Germinal center (tissue), 1 donor: ENCODE results near the gene BCAS1.
"Not testable (repeated sequence)": the region's sequence is repeated elsewhere in the genome, so short reads cannot be mapped to it uniquely, and the experiment has no call there.

Experiments used
- DNase-seq: peaks from one replicate; pipeline ENCODE4 v3.0.0; 2012; ENCODE audit warnings: mixed read lengths, low spot score

Gene BCAS1

DNA sequence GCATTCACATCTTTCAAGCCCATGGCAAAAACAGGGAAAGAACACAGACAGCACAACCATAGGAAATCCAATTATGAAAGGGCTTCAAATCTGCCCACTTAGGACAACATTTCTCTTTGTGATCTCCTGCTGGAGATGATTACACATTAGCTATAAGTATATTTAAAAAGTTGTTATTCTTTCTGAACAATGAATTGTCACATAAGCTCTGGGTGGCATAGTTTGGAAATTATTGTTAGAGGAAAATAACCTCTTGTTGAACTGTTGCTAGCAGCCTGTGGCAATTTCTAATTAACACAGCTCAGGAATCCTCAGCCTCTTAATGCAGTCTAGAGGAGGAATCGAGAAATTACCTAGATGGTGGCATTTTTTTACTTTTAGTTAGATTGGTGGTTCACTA, 54.9 kb downstream of the BCAS1 start:
- no peak for DNase-seq

DNA sequence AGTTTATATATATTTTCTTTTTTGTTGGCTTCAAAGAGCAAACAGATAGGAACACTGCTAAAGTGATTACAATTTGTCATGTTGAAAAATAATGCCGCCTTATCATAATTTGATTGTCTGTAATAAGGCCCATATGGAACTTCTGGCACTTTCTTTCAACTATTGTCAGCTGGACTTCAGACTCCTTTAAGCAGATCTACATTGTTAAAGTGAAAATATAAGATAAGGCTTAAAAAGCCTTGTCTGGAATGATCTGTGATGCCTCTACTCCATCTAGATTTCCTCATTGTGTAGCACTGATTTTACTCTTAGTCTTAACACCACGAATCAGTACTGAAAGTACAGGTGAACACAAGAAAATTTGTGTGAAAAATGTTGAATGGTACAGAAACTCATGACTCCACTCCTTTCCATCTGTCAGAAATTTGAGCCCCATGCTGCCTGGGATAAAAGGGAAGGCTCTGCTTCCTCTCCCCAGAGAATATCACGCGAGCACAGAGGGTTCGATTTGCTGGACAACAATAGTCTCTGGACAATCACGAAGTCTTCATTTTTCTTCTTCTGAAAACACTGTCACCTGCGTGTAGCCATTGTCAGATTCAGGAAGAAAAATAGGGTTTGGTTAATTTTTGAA, 56.0 kb downstream of the BCAS1 start:
- no peak for DNase-seq

GRCh38 chr20:54013471-54013870, 56.9 kb downstream of the BCAS1 start:
- DNase-seq = no peak

DNA sequence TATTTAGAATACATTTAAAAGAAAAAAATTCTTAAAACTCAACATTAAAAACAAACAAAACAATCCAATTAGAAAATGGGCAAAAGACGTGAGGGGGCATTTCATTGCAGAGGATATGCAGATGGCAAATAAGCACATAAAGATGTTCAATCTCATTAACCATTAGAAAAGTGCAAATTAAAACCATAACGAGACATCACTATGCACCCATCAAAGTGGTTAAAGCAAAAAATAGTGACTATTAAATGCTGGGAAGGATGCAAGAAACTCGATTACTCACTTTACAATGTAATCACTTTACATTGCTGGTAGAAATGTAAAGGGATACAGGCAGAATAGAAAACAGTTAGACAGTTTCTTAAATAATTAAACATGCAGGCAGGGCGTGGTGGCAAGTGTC, 59.0 kb downstream of the BCAS1 start:
- no peak for DNase-seq

- not testable (repeated sequence) for DNase-seq
These were observed 64.2 kb downstream of the BCAS1 start for GRCh38 chr20:54006216-54006615.

DNA sequence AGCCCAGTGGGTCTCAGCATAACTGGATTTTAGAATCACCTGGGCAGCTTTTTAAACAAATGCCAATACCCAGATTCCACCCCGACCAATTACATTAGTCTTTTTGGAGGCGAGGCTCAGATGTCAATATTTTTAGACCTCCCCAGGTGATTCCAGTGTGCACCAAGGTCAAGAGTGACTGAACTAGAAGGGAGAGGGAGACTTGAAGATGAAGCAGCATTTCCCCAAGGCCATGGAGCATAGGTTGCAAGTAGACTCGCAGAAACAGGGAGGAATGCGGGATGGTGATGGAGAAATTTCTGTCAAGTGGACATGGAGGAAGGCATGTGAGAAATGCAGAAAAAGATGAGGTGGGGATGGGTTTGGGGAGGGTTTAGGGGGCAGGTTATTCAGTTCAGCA, 64.9 kb downstream of the BCAS1 start:
- no peak for DNase-seq

DNA sequence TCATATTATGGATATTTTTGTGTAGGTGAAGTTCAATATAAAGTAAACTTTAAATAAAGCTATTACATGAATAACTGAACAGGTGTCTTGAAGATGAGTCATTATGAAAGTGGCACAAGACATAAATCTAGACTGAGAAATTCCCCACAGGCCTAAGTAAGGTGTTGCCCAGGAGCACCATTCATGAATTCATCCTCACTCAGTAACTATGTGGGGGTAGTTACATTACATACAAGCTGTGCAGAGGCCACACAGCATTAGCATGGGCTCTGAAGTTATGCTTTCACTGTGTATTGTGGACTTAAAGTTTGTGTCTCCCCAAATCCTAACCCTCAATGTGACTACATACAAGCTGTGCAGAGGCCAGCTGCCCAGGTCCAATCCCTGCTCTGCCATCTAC, 65.9 kb downstream of the BCAS1 start:
- DNase-seq = no peak

GRCh38 chr20:54002741-54003140, 67.7 kb downstream of the BCAS1 start:
- no peak for DNase-seq

DNA sequence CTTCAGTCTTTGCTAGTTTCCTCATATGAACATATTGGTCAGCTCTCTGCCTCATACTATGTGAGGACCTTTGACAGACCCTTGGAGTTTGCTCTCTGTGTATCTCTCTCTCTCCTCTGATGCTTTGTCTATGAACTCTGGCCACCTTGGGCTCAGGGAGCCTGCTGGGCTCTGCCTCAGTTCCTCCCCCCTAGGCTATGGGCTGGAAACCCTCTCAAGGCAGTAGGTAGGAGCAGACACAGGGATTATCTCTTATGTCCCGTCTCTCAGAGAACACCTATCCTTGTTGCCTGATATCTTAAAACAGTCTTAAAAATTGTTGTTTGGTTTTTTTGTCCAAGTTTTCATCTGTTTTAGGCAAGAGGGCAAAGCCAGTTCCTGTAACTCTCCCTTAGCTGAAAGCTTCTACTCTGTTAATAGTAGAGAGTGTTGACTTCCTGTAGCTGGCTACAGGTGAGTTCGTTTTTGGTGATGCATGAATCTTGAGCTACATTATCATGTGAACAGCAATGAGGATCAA, 68.3 kb downstream of the BCAS1 start:
- DNase-seq = no peak

DNA sequence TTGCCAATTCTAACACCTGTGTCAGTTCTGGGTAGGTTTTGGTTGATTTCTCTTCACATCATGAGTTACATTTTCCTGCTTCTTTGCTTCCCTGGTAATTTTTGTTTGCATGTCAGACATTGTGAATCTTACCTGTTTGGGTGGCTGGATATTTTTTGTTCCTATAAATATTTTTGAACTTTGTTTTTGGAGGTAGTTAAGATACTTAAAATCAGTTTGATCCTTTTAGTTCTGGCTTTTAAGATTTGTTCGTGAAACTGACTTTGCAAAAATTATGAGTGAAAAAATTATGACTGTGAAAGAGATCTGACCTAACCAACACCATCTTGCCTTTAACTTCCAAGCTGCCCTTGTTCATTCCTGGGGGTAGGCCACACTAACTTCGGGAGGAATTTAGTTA, 69.5 kb downstream of the BCAS1 start:
- no peak for DNase-seq

DNA sequence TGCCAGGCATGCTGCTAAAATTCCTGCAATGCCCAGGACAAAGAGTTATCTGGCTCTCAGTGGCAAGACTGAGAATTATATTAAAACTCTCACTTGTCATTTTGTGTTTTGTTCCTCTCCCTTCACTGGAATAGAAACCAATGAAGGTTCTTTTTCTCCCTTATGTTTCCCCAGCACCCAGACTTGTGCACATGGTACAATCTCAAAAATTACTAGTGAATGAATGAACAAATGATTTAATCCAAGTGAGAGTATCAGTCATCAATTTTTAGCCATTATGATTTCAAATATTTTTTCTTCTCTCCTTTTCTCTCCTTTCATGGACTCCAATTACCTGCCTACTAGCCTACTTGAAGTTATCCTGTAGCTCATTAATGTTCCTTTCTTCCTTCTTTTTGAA, 70.1 kb downstream of the BCAS1 start:
- no peak for DNase-seq

DNA sequence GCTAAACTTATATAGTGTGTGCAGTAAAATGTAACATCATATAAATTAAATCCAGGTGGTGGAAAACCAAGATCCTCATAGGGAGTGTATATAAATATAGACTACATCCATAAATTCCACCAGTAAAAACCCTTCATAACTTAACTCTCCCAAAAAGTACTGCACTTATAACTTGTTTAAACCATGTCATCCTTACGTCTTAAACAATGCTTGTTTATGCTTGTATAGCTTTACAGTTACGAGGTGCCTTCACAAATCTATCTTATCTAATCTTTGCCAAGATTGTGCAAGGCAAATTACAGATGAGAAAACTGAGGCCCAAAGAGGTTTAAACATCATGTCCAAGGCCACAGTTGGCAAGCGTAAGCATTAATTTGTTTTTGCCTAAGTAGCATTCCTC, 71.3 kb downstream of the BCAS1 start:
- DNase-seq = no peak

DNA sequence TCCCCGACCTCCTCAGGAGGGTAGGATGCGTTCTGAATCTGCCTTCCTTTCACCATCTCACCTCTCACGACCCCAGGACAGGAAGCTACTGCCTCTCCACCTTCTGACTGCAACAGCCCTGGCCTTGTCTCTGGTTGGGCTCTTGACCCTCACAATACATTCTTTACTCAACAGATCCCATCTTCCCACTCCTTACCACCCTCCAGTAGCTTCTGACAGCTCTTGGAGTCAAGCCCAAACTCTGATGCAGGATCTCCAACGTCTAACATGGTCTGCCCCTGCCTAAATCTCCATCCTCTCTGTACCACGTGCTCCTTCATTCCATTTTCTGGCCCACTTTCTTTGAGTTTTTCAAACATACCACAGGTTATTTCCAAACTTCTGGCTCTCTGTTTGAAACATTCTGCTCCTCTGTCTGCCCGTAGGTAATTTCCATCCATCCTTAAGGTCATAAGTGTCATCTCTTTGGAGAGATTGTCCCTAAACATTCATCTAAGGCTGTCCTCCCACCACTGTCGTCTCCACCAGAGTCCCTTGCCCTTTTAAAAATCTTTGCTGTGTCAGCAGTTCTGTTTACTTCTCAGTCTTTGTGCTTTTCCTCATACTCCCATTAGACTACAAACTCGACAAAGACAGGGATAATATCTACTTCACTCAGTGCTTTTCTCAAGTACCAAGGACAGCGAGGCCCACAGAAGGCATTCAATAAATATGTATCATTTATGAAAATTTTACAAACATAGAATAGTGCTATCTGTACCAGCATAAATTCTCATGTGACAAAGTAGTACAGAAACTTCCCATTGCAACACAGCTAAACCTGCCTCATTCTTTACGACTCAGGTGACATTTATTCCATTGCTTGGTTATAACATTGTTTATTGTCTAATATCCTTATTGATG, 73.6 kb downstream of the BCAS1 start:
- DNase-seq = no peak

DNA sequence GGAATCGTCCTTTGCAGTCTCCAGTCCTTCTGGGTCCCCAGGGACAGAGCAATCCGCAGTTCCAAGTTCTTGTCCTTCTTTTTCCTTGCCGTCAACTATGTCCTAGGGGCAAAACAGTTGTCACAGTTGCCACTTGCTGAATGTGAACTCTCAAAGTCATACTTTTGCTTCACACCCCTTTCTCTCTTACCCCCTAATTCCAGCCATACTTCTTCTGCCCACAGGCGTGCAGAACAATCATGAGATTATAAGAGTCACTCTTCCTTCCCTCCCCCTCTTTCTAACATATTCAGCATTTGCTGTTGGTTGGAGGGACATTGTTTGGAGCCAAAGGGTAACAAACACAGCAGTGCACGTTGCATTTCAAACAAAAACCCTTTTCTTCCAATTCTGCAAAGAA, 74.4 kb downstream of the BCAS1 start:
- DNase-seq = no peak

DNA sequence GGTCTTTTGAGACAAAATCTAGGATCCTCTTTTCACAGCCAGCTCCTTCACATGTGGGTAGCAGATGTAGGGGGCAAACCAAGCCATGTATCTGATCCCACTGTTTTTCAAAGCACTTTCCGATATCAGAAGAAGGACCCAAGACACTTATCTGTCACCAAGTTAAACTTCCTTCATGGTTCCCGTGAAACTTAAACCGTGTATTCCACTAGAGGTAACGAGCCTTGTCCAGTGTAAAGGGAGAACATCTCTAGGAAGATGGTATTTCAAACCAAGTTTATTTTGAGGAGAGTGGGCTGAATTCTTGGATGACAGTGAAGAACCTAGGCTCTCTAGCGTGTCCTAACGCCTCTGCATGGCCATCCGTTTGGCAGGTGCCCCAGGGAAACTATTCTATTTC, 76.3 kb downstream of the BCAS1 start:
- no peak for DNase-seq

GRCh38 chr20:53993310-53993709, 77.1 kb downstream of the BCAS1 start:
- DNase-seq = no peak

DNA sequence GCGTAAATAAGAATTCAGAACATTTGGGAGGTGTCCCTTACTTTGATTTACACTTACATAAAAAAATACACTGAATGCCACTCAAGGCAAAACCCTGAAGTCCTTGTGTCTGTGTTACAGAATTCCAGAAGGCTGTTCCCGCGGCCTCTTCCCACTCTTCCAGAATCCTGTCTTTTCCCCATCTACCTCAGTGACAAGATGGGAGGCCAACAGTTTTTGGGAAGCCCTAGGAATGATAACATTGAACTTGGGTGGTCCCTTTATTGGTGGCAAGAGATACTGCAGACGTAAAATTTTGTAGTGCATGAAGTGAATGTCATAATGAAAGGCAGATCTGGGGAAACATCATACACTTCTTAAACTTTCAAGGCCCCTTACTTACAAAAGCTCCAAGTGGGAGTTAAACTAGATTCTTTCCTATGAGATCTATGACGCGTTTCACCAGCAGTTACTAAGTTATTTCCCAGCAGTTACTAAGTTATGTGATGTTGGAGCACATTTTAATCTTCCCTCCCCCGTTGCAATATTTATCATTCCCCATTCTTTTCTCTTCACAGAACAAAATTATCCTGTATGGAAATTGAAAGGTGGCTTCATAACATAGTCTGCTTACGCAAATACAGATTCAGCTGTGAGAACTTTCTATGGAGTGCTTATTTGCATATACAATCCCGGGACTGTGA, 79.5 kb downstream of the BCAS1 start:
- DNase-seq = no peak

GRCh38 chr20:53990003-53990402, 80.4 kb downstream of the BCAS1 start:
- DNase-seq = no peak

GRCh38 chr20:53989401-53989800, 81.0 kb downstream of the BCAS1 start:
- no peak for DNase-seq

DNA sequence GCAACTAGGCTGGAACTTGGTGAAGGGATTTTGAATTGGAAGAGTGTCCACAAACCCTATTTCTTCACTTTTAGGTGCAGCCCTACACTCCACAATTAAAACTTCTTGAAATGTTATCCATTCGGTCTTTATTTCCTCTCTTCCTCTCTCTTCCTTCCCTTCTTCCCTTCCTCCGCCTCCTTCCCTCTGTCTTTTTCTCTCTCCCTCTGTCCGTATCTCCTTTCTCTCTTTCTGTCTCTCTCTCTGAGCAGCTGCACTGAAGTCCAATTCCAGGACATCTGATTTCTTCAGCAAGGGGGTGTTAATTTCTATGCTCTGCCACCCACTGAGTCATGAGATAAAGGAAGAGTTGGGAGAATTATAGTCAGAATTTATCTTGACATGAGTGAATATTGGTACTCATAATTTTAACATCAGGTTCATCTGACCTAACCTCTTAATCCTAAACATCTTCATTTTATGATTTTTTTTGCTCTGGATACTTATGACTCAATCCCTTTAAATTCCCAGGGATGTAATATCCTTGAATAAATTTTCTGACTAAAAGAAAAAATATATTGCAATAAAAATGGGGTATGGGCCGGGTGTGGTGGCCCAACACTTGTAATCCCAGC, 84.2 kb downstream of the BCAS1 start:
- DNase-seq = no peak

DNA sequence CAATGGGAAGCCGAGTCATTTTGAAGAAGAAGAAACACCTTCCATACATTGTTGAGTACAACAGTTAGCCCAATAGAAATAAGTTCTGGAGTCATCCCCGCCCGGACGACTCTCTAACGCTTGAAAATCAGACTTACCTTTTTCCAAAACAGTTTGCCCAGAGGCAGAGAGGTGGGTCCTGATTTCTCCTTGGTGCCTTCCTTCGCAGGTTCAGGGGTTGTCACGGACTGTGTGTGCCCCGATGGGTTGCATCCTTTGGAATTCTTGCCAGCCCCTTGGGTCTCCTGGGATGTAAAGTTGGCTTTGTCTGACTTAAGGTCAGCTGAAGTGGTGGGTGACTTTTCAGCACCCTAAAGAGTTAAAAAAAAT, 85.3 kb downstream of the BCAS1 start:
- no peak for DNase-seq

- DNase-seq = no peak
These were observed 85.8 kb downstream of the BCAS1 start for GRCh38 chr20:53984356-53985149.
